ENCODE results near the gene STPG1.
A peak's percentile ranks its signal among the peaks of the same experiment; 100 is the strongest.

Gene STPG1

GRCh38 chr1:24426744-24427544 is 13.4 kb upstream of the STPG1 start:
- DNase-seq (ENCODE audit: low read depth): no peak

- DNase-seq (ENCODE audit: low read depth): no peak
Measured at GRCh38 chr1:24425922-24426321, 12.3 kb upstream of the STPG1 start.

DNA sequence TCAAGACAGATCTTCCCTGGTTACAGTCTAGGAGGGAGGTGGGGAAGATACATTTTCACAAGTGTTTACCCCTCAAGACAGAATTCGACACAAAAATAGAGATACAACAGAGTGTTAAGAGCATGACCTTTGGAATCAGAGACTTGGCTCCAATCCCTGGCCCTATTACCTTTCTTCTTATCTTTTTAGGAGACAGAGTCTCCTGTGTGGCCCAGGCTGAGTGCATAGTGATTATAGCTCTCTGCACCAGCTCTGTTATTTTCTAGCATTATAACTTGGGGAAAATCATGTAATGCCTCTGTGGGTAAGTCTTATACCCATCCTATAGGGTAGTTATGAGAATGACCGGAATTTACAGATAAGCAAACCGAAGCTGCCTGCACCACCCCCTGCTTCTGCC is 11.9 kb upstream of the STPG1 start:
- no peak for DNase-seq (ENCODE audit: low read depth)

- DNase-seq (ENCODE audit: low read depth): no peak
Measured at GRCh38 chr1:24424990-24425389, 11.4 kb upstream of the STPG1 start.

- DNase-seq (ENCODE audit: low read depth): no peak
Measured at GRCh38 chr1:24424207-24424606, 10.6 kb upstream of the STPG1 start.

DNA sequence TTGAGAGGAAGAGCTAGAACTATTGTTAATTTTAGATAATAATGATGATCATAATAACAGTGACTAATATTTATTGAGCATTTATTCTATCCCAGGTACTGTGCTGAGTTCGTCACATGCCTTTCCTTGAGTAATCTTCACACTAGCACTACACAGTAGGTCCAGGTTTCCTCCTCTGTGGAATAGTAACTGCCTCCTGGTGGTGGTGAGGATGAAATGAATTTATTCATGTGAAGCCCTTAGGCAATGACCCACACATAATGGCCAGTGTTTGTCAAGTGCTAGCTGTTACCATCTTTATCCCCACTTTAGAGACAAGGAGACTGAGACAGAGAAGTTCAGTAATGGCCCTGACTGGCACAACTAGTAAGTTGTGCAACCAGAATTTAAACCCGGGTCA is 7.9 kb upstream of the STPG1 start:
- no peak for DNase-seq (ENCODE audit: low read depth)

GRCh38 chr1:24420547-24420946 is 7.0 kb upstream of the STPG1 start:
- no peak for DNase-seq (ENCODE audit: low read depth)

- no peak for DNase-seq (ENCODE audit: low read depth)
Measured at GRCh38 chr1:24418898-24419628, 5.5 kb upstream of the STPG1 start.

- DNase-seq (ENCODE audit: low read depth): no peak
Measured at GRCh38 chr1:24417681-24418080, 4.1 kb upstream of the STPG1 start.

GRCh38 chr1:24416666-24417391 is 3.2 kb upstream of the STPG1 start:
- peak; percentile 72 for DNase-seq (ENCODE audit: low read depth)

GRCh38 chr1:24415910-24416665 is 2.5 kb upstream of the STPG1 start:
- DNase-seq (ENCODE audit: low read depth): no peak

- DNase-seq (ENCODE audit: low read depth): peak; percentile 98
Measured at GRCh38 chr1:24415334-24415909, 1.8 kb upstream of the STPG1 start, which contains the start of gene NIPAL3. TSS of gene NIPAL3 (plus strand) at chr1:24415802. CDS start at chr1:24419548, 3,746 bp downstream.

- no peak for DNase-seq (ENCODE audit: low read depth)
Measured at GRCh38 chr1:24414775-24415333, 1.3 kb upstream of the STPG1 start.

- no peak for DNase-seq (ENCODE audit: low read depth)
Measured at GRCh38 chr1:24412408-24412807, 1.2 kb downstream of the STPG1 start.

DNA sequence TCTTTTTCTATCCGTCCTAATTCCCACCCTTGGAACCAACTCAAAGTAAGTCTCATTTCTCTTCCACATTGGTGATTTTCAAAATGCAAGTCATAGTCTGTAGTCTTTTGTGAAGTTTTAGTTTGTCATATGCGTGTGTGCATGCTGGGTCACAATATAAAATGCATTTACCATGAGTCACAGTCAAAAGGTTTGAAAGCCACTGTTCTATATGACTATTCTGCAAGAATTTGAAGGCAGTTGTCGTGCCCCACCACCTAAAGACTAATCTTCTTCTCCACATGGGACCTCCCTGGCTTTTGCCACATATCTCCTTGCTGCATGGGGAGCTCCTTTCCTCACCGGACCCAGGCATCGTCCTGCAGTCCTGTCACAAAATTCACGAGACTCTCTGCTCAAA is 1.6 kb downstream of the STPG1 start:
- no peak for DNase-seq (ENCODE audit: low read depth)

- no peak for DNase-seq (ENCODE audit: low read depth)
Measured at GRCh38 chr1:24410750-24411149, 2.8 kb downstream of the STPG1 start.

- DNase-seq (ENCODE audit: low read depth): peak; percentile 50
Measured at GRCh38 chr1:24409535-24409934, 4.0 kb downstream of the STPG1 start.

GRCh38 chr1:24406788-24407187 is 6.8 kb downstream of the STPG1 start:
- DNase-seq (ENCODE audit: low read depth): no peak

- no peak for DNase-seq (ENCODE audit: low read depth)
Measured at GRCh38 chr1:24403806-24404205, 9.8 kb downstream of the STPG1 start.

DNA sequence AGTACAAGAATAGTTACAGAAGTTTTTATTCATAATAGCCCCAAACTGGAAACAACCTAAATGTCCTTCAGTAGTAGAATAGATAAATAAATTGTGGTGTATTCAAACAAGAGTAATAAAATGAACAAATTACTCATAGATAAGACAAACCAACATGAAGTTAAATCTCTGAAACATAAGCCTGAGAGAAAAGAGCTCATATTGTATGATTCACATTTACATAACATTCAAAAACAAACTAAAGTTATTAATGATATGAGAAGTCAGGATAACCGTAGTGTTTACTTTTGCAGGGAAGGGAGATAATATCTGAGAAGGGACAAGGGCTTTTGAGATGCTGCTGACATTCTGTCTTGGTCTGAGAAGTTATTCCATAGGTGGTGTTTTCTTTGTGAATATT is 13.5 kb downstream of the STPG1 start:
- no peak for DNase-seq (ENCODE audit: low read depth)

GRCh38 chr1:24393892-24394291 is 19.7 kb downstream of the STPG1 start:
- DNase-seq (ENCODE audit: low read depth): no peak

All from fibroblast of the conjunctiva (primary cell).